ENCODE measurements around the gene NDUFB10. TPM values are rescaled to one million over a fixed set of nuclear protein-coding genes. Genes with fewer than 3 reads are reported as not detected.

Gene NDUFB10
- polyA plus RNA-seq, 4 donors: 125 to 156 (median 130) TPM

Other genes with a start within 250 kb of the NDUFB10 start
- 10 to 100 TPM; 23.2 to 49.8 (median 24.3) TPM for gene NME3, start 188.0 kb upstream of the NDUFB10 start, polyA plus RNA-seq (ENCODE audit: insufficient read length in 4 of 4)
- 10 to 100 TPM in 1 of 4 donors, 1 to 10 TPM in 3; 6.7 to 10.7 (median 8.6) TPM for gene EME2, start 186.7 kb upstream of the NDUFB10 start, polyA plus RNA-seq (ENCODE audit: insufficient read length in 4 of 4)
- 10 to 100 TPM; 64.2 to 87.3 (median 66.9) TPM for gene MRPS34, start 186.4 kb upstream of the NDUFB10 start, polyA plus RNA-seq (ENCODE audit: insufficient read length in 4 of 4)
- gene SPSB3, start 177.0 kb upstream of the NDUFB10 start, polyA plus RNA-seq (ENCODE audit: insufficient read length in 4 of 4): 10 to 100 TPM; 34.9 to 58.0 (median 38.5) TPM
- 10 to 100 TPM; 36.8 to 62.7 (median 40.5) TPM for gene NUBP2, start 176.6 kb upstream of the NDUFB10 start, polyA plus RNA-seq (ENCODE audit: insufficient read length in 4 of 4)
- gene IGFALS, start 165.8 kb upstream of the NDUFB10 start, polyA plus RNA-seq (ENCODE audit: insufficient read length in 4 of 4): 1 to 10 TPM; 2.2 to 4.6 (median 2.7) TPM
- 10 to 100 TPM; 34.3 to 51.3 (median 37.5) TPM for gene HAGH, start 132.7 kb upstream of the NDUFB10 start, polyA plus RNA-seq (ENCODE audit: insufficient read length in 4 of 4)
- gene FAHD1, start 132.3 kb upstream of the NDUFB10 start, polyA plus RNA-seq (ENCODE audit: insufficient read length in 4 of 4): 10 to 100 TPM; 35.4 to 52.7 (median 43.9) TPM
- gene MEIOB, start 87.4 kb upstream of the NDUFB10 start, polyA plus RNA-seq (ENCODE audit: insufficient read length in 4 of 4): 1 to 10 TPM in 2 of 4 donors, under 1 TPM in 2; 0.37 to 1.7 (median 1.2) TPM
- under 1 TPM; 0.14 to 0.88 (median 0.32) TPM for gene HS3ST6, start 41.1 kb upstream of the NDUFB10 start, polyA plus RNA-seq (ENCODE audit: insufficient read length in 4 of 4)
- gene MSRB1, start 16.3 kb upstream of the NDUFB10 start, polyA plus RNA-seq (ENCODE audit: insufficient read length in 4 of 4): 10 to 100 TPM; 62.5 to 86.2 (median 67.2) TPM
- under 1 TPM; 0.18 to 0.31 (median 0.21) TPM for gene RPL3L, start 4.8 kb upstream of the NDUFB10 start, polyA plus RNA-seq (ENCODE audit: insufficient read length in 4 of 4)
- gene RPS2, start 5.3 kb downstream of the NDUFB10 start, polyA plus RNA-seq (ENCODE audit: insufficient read length in 4 of 4): 1,000 to 10,000 TPM; 1,839 to 2,451 (median 2,117) TPM
- not detected for gene RNF151, start 7.3 kb downstream of the NDUFB10 start, polyA plus RNA-seq (ENCODE audit: insufficient read length in 4 of 4)
- gene TBL3, start 12.5 kb downstream of the NDUFB10 start, polyA plus RNA-seq (ENCODE audit: insufficient read length in 4 of 4): 10 to 100 TPM; 26.0 to 47.2 (median 35.0) TPM
- under 1 TPM; 0.52 to 0.97 (median 0.65) TPM for gene NOXO1, start 21.9 kb downstream of the NDUFB10 start, polyA plus RNA-seq (ENCODE audit: insufficient read length in 4 of 4)
- 10 to 100 TPM; 24.2 to 36.0 (median 27.1) TPM for gene GFER, start 24.7 kb downstream of the NDUFB10 start, polyA plus RNA-seq (ENCODE audit: insufficient read length in 4 of 4)
- 1 to 10 TPM; 1.2 to 2.6 (median 2.3) TPM for gene SYNGR3, start 30.4 kb downstream of the NDUFB10 start, polyA plus RNA-seq (ENCODE audit: insufficient read length in 4 of 4)
- gene ZNF598, start 50.3 kb downstream of the NDUFB10 start, polyA plus RNA-seq (ENCODE audit: insufficient read length in 4 of 4): 10 to 100 TPM; 17.6 to 27.5 (median 18.1) TPM
- gene NPW, start 60.2 kb downstream of the NDUFB10 start, polyA plus RNA-seq (ENCODE audit: insufficient read length in 4 of 4): 10 to 100 TPM in 1 of 4 donors, 1 to 10 TPM in 3; 3.8 to 10.3 (median 5.5) TPM
- gene NHERF2, start 67.4 kb downstream of the NDUFB10 start, polyA plus RNA-seq (ENCODE audit: insufficient read length in 4 of 4): 100 to 1,000 TPM; 117 to 185 (median 126) TPM
- gene NTHL1, start 88.3 kb downstream of the NDUFB10 start, polyA plus RNA-seq (ENCODE audit: insufficient read length in 4 of 4): 10 to 100 TPM; 17.6 to 26.6 (median 19.0) TPM
- 100 to 1,000 TPM; 121 to 152 (median 136) TPM for gene TSC2, start 88.4 kb downstream of the NDUFB10 start, polyA plus RNA-seq (ENCODE audit: insufficient read length in 4 of 4)
- gene PKD1, start 176.4 kb downstream of the NDUFB10 start, polyA plus RNA-seq (ENCODE audit: insufficient read length in 4 of 4): 100 to 1,000 TPM in 1 of 4 donors, 10 to 100 TPM in 3; 55.0 to 101 (median 69.2) TPM
- gene RAB26, start 189.1 kb downstream of the NDUFB10 start, polyA plus RNA-seq (ENCODE audit: insufficient read length in 4 of 4): 1 to 10 TPM; 2.0 to 3.5 (median 2.4) TPM
- 10 to 100 TPM; 53.7 to 63.4 (median 57.5) TPM for gene TRAF7, start 196.2 kb downstream of the NDUFB10 start, polyA plus RNA-seq (ENCODE audit: insufficient read length in 4 of 4)
- 1 to 10 TPM; 1.2 to 3.1 (median 1.4) TPM for gene CASKIN1, start 237.1 kb downstream of the NDUFB10 start, polyA plus RNA-seq (ENCODE audit: insufficient read length in 4 of 4)
- gene MLST8, start 245.9 kb downstream of the NDUFB10 start, polyA plus RNA-seq (ENCODE audit: insufficient read length in 4 of 4): 10 to 100 TPM; 43.9 to 49.5 (median 46.3) TPM